HG03103 (cell line): ENCODE measurements around the gene MAN2A1.

Experiments
- ATAC-seq: cut with Tn5 transposase; IDR thresholded peaks from one replicate; pipeline ENCODE4 v1.9.1; 2021; ENCODE audit warnings: low read depth; ENCODE audit not compliant: unreplicated experiment

MAN2A1 gene

DNA sequence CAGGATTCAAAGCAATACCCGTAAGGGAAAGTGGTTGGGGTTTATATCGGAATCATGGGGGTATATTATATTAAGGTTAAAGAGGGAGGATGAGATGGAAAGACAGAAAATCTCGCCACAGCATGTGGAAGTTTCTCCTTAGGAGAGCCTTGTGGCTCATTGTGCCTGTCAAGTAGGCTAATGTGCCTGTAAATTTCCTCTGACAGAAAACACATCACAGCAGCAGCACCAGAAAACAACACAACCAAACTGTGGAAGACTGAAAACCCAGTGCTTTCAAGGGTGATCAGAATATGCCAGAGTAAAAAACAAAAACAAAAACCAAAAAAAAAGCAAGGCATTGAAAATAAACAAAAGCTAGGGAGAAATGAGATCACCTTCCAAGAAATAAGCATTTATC is 11.3 kb upstream of the MAN2A1 start:
- ATAC-seq, result no peak

DNA sequence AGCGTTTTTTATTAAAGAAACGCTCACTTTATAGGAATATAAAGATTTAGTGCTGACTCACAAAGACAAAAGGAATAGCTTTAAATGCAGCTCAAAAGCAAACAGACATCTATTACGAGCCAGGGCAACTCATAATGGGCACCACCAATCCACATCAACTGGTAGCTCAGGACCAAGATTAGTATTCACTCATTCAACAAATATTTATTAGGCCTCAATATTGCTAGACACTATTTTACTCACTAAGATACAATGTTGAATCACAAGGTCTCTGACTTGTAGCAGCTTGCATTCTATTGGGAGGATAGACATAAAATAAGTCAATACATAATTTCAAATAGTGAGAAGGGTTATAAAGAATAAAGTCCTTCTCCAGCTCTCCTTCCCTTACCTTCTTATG is 8.0 kb upstream of the MAN2A1 start:
- ATAC-seq, result no peak

DNA sequence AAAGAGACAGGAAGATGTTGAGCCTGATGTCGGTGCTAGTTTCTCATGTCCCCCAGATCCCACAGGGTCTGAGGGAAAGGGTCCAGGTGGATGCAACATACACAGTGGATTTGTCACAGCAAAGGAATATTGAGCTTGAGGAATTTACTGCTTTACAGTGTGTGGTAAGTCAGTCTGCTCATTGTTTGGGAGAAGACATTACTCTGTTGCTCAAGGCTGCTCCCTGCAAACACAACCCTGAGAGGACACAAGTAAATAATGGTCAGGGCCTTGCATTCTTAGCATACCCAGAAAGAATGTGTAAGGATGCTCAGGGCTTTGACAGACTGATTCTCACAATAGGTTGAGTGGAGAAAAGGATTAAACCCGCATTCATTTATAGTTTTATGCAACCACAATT is 7.3 kb upstream of the MAN2A1 start:
- no peak for ATAC-seq

DNA sequence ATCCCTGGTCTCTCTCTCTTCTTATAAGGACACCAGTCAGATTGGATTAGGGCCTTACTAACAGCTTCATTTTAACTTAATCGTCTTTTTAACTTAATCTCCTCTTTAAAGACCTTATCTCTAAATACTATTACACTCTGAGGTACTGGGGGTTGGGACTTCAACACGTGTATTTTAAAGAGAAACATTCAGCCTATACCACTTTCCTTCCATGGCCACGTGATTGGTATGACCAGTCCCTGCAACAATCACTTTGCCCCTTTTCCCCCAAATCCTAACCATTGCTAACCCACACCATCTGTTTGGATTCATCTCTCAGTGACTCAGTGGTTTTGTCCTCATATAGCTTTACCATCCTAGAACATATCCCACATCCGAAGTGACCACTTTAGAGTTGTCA is 3.8 kb upstream of the MAN2A1 start:
- ATAC-seq, result no peak

DNA sequence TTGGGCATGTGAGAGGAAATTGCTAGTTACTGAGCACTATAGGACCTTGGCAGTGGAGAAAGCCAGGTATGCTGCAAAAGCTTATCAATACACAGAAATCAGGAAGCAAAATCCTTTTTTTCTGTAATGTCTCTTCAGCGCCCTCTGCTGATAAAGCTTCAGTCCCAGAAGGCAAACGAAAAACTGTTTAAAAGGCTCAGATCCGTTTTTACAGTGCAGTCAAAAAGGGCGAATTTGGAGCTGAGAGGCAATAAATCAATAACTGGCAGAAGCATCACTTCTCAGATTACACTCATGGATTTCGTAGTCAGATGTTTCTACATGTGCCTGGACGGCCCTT is 1.1 kb upstream of the MAN2A1 start:
- ATAC-seq, result no peak

DNA sequence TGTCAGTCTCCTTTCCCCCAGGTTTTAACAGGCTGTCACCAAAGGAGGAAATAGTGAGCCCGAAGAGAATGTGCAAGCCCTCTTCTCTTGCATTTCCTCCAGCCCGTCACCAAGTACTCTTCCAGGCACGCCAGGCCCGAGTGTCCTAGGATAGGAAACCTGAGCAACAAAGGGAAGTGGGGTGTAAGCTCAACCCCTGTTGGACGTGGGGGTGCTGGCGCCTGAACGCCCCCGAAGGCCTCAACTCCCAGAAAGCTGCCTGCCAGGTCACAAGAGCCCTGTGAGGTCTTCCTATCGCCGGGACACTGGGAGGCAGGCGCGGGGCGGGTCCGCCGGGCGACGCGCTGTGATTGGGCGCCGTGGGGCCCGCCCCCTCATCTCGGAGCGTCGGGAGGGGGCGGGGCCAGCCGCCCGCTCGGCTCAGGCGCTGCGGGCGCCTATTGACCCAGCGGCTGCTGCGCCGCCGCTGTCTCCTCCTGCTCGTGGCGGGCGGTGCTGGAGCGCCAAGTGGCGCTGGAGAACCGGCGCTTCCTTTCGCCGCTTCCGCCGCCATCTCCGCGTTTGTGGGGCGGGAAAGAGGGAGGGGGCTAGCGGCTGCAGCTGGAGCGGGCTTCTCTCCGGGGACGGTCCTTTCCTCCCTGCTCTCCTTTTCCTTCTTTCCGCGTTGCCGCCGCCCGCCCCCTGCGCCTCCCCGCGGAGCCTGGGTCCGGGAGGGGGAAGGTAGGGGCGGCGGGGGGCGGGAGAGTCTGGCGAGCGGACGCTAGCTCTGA is 572 bp upstream of the MAN2A1 start:
- ATAC-seq, result peak; percentile 75

DNA sequence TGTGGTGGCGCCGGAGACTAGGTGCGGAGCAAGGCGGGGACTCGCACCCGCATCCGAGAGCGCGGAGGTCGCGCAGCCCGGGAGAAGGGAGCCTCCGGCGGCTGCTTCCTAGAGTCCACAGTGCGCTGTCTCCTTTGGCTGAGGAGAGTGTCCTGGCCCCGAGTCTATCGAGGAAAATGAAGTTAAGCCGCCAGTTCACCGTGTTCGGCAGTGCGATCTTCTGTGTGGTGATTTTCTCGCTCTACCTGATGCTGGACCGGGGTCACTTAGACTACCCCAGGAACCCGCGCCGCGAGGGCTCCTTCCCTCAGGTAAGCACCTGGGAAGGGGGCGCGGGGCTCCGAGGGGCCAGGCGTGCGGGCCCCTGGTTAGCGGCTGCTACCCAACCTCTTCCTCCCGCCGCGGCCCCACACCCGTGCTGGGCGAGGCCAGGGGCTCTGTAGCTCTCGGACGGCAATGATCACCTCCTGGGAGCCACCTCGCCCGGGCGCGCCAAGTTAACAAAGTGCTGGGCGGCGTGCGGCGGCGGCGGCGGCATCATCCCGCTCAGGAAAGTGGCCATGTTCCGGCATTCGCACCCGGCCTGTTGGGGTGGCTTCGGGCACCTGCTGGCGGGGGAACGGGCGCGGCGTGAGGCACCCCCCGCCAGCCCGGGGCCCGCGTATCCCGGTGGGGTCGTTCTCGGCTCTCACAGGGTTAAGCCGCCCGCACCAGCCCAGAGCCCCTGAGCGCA is 681 bp downstream of the MAN2A1 start:
- ATAC-seq, result peak; percentile 1

DNA sequence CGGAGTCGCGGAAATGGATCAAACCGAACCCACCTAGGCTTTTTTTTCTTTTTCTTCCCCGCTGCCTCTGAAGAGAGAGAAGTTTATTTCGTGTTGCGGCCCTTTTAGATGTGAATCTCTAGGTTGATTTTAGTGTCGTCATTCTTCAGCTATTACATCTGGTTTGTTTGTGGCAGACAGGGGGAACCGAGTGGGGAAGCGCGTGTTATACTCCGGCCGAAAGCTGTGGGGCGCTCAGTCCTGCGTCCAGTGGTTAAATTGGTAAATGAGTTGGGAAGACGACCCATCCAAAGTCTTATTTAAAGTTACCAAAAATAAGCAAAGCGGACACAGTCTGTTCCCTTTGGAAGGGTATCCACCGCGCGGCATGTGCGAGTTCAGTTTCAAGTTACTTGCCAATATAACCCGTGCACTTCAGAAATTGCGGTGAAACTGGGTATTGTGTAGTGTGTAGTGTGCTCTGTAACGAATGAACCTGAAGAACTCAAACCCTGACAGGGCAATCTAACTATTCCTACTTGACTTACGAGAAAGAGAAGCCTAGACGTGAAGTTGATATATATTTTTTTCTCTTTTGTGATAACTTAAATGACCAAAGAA is 1.3 kb downstream of the MAN2A1 start:
- no peak for ATAC-seq

DNA sequence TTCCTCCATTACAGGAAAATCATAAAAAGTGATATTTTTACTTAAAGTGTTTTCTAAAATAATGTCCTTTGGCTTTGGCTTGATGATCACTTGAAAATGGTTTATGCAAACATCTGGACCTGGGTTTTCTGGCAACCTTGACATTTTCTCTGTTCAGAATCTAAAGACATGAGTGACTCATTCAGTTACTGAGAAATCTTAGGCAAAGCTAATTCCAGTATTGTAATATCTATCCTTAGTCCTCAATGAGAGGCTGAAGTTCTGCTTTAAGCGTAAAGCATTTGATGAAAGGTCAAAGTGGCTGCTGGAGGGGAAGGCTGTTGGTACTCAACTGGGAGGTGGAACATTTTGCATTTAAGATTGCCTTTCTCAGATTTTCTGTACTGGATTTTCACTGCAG is 2.3 kb downstream of the MAN2A1 start:
- no peak for ATAC-seq

DNA sequence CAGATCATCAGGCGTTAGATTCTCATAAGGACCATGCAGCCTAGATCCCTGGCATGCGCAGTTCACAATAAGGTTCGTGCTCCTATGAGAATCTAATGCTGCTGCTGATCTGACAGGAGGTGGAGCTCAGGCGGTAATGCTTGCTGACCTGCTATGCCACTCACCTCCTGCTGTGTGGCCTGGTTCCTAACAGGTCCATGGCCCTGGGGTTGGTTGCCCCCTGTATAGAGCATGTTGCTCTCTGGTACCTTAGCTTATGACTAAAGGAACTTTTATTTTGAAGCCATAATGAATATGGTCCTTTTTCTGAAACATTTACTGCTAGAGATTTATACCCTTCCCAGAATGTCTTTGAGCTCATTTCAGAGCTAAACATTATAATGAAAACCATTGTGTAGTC is 3.1 kb downstream of the MAN2A1 start:
- no peak for ATAC-seq

DNA sequence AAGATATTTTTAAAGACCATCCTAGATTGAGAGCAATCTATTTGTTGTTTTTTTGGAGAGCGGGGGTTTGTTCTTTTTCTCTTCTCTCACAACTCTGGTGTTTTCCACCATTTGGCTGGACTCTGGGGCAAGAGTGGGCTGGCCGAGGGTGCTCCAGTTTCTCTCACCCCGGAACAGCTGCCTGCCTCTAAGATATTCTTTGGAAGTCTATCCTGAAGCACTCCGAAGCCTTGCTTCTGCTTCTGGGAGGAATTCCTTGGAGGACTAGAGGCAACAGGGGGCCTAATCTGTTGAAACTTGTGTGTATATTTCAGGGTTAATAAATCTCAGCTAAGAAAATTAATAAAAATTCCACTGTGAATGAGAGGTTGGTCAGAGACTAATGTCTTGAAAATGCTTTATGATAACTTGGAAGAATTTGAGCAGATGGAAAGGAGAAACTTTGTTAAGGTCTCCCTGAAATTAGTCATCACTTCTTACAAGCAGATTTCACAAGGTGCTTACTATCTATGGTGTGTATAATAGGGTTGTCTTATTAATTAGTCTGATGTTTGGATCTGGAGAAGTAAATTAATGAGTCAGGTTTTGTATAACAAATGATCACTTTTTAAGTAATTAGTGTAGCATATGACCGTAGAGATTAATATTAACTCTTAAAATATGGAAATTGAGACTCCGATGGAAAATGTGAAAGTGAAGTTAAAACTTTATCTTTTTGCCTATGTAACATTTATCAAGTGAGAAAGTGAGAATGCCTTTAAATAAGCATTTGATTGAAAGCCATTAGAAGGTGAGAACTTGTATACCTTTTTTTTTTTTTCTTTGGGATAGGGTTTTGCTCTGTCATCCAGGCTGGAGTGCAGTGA is 4.0 kb downstream of the MAN2A1 start:
- no peak for ATAC-seq

DNA sequence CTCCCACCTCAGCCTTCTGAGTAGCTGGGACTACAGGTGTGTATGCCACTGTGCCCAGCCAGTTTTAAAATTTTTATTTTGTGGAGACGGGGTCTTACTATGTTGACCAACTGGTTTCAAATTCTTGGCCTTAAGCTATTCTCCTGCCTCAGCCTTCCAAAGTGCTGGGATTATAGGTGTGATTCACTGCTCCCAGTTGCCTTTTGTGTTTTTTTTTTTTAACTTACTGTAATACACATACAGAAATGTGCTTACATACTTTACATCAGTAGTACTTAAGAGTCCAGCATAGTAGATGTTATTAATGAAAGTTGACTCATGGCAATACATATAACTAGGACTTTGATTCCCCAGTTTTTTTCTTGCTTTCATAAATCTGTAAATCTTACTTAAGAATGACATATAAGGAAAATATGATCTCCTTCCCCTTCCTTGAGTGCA is 4.7 kb downstream of the MAN2A1 start:
- no peak for ATAC-seq

DNA sequence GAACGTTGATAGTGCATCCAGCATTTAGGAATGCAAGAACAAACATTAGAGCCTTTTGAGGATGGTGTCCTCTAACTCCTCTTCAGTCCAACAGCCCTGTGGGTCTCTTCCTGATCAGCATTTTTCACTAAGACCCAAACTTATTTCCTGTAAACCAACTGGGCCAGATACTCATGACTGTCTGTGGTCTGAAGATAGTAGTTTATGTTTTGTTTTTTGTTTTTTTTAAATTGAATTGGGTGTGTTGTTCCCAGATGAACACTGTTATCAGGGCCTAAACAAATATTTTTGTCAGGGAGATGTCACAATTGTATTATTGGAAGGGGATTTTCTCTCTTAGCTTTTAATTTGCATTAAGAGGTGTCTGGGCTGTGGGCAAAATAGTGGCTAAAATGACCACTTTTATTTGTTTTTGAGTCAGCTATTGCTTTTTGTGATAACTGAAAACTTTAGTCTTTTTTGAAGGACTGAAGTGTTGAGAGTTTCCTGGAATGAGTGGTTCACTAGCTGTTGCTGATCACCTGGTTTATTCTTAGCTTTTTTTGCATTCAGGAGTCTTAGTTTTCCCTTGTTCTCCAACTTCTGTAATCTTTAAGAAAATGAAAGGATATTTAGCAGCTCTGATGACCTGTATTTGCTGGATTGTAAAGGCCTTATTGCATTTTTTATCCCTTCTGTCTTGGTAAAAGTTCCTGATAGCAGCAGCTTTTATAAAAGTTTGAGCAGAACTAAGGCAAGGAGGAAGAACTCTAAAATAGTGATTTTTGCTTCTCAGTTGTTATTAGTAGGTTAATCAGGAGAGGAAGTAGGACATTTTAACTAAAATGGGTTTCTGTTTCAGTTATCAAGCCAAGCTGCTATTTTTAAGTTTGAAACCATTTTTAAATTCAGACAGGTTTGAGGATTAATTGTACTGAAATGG is 5.5 kb downstream of the MAN2A1 start:
- peak; percentile 53 for ATAC-seq

DNA sequence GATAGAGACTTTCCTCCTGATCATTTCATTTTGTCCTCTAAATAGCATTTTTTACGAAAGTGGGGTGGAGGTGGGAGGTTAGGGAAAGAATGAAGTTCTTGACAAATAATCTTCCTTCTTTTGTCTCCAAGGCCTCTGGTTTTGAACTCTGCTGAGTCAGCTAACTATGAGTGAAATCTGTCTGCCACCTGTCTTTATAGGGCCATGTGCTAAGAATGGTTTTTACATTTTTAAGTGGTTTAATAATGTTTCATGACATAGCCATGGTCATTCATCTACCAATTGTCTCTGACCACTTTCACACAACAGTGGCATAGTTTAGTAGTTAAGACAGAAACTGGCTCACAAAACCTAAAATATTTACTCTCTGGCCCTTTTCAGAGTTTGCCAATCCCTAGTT is 7.6 kb downstream of the MAN2A1 start:
- no peak for ATAC-seq

DNA sequence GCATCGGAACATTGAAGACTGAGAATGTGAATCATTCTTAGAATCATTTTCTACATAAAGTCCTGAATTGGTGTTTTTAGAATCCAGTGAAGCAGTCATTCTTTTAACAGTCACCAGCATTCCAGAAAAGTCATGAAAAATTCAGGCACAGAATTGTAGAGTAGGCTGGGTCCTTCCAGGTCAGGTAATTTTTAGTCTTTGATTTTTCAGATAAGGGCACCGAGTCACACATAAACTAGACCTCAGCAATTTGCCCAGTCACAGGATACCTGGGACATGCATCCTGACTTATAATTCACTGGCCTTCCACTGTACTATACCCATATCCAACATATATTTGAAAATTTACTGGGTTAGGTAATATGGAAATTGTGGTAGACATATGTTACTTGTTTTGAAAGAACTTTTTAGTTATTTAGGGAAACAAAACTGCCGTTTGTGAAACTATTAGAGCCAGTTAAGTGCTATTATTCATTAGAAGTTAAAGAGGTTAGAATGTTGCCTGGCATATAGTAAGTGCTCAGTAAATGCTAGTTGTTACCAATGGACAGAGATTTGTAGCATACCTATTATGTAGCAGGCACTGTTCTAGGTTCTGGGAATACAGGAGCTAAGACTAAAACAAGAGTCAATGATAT is 10.9 kb downstream of the MAN2A1 start:
- ATAC-seq, result no peak

DNA sequence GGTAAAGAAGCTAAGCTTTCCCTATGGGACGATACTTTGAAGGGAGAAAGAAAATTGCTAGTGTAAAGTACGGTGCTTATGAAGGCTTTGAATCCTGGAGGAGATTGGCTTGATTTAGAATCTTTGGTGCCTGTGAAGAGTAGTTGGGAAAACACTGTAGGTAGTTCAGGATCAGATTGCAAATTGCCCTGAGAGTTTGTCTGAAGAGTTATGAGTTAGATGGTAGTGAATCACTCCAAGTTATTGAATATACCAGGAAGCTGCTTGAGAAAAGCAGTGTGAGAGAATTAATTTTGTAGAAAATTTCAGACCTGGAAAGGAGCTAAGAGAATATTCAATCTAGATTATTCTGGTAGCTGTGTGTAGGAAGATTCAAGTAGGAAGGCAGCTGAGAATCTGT is 11.5 kb downstream of the MAN2A1 start:
- ATAC-seq, result no peak

DNA sequence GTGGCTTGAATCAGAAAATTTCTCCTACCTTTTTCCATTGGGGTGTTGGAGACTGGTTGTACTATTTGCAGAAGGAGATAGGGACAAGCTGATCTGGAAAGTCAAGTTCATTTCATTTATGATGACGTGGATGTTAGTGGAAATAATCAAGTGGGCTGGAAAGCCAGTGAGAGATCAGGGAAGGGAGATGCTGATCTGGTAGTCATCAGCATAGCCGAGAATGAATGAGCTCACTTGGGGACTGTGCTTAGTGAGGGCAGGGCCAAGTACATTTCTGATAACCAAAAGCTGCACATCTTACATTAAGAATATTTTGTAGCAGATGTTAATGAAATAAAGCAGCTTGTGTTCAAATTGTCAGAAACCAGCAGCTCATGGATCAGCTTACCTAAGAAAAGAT is 12.1 kb downstream of the MAN2A1 start:
- ATAC-seq, result no peak

DNA sequence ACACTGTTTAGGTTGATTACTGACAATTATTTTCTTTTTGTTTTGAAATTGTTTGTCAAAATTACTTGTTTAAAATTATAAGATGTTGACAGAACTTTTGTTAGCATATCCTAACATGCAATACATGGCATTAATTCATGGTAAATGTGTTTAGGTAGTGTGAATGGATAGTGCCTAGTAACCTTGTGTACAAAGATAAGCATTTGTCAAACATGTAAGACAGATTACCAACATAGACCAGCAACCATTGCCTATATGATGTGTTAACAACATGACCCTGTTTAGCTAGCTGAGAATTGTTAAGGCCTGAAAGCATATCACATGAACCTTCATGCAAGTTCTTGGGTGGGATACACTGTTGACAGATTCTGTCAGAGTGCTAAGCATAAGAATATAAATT is 13.4 kb downstream of the MAN2A1 start:
- ATAC-seq, result no peak

DNA sequence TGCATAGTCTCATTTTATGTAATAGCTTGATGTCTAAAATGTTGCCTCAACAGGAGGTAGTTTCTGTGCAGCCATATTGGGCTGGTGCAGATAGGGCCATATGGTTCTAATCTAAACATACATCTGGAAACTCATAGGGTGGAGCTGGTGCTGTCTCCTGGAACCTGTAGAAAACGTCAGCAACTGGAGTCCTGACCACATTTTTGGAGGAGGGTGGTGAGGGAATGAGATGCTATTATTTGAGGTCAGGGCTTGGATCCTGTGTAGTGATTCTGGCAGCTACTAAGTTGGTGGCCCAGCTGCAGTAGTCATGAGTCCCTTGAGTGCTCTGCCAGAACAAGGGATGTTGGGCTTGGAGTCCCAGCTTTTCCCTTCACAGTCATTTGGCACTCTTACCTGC is 14.1 kb downstream of the MAN2A1 start:
- ATAC-seq, result no peak
